Hepatocyte (in vitro differentiated cells): Measurements from ENCODE around the gene HEATR3. TPM values are rescaled to one million over a fixed set of nuclear protein-coding genes. Genes with fewer than 3 reads are reported as not detected.
"Not testable (repeated sequence)": the region's sequence is repeated elsewhere in the genome, so short reads cannot be mapped to it uniquely, and the experiment has no call there.

Experiments
- DNase-seq: peaks from one replicate; pipeline ENCODE4 v3.0.0-alpha.2; 2016; ENCODE audit warnings: low spot score
- H2AFZ ChIP-seq: fragments of 200-600 bp; sonication (generic); 2 replicates; pipeline ENCODE4 v1.6.0; 2016; ENCODE audit warnings: antibody characterized with exemption, mild to moderate bottlenecking
- H3K27ac ChIP-seq: fragments of 200-600 bp; sonication (generic); 2 replicates; pipeline ENCODE4 v1.5.1; 2016; ENCODE audit warnings: mild to moderate bottlenecking
- H3K27me3 ChIP-seq: fragments of 200-600 bp; sonication (generic); 2 replicates; pipeline ENCODE4 v1.6.1; 2016
- H3K36me3 ChIP-seq: fragments of 200-600 bp; sonication (generic); replicated peaks from 2 replicates; pipeline ENCODE4 v1.5.1; 2016; ENCODE audit warnings: low read depth; ENCODE audit not compliant: insufficient read depth
- H3K4me1 ChIP-seq: fragments of 200-600 bp; sonication (generic); 2 replicates; pipeline ENCODE4 v1.5.1; 2016; ENCODE audit warnings: mild to moderate bottlenecking, moderate library complexity; ENCODE audit not compliant: insufficient read depth
- H3K4me2 ChIP-seq: fragments of 200-600 bp; sonication (generic); 2 replicates; pipeline ENCODE4 v1.6.0; 2016
- H3K4me3 ChIP-seq: fragments of 200-600 bp; sonication (generic); 2 replicates; pipeline ENCODE4 v1.5.1; 2016; ENCODE audit warnings: mild to moderate bottlenecking
- H3K79me2 ChIP-seq: fragments of 200-600 bp; sonication (generic); 2 replicates; pipeline ENCODE4 v1.6.0; 2017; ENCODE audit warnings: mild to moderate bottlenecking
- H3K9me2 ChIP-seq: fragments of 200-600 bp; sonication (generic); replicated peaks from 2 replicates; pipeline ENCODE4 v1.6.0; 2017; ENCODE audit warnings: mild to moderate bottlenecking; ENCODE audit not compliant: insufficient read depth
- H3K9me3 ChIP-seq: fragments of 200-600 bp; sonication (generic); 2 replicates; pipeline ENCODE4 v1.5.1; 2016; ENCODE audit warnings: low read depth, mild to moderate bottlenecking
- H4K20me1 ChIP-seq: fragments of 200-600 bp; sonication (generic); 2 replicates; pipeline ENCODE4 v1.6.0; 2016; ENCODE audit warnings: mild to moderate bottlenecking; ENCODE audit not compliant: insufficient read depth, poor library complexity, severe bottlenecking
- CTCF ChIP-seq: fragments of 200-600 bp; sonication (generic); IDR thresholded peaks from 2 replicates; pipeline ENCODE4 v1.5.1; 2016; ENCODE audit warnings: antibody characterized with exemption, mild to moderate bottlenecking; ENCODE audit not compliant: poor library complexity
- EZH2 ChIP-seq: fragments of 200-600 bp; sonication (generic); IDR thresholded peaks from 2 replicates; pipeline ENCODE4 v1.6.1; 2016; ENCODE audit warnings: antibody characterized with exemption, mild to moderate bottlenecking, borderline replicate concordance
- EZH2phosphoT487 ChIP-seq: fragments of 200-600 bp; sonication (generic); IDR thresholded peaks from one replicate; pipeline ENCODE4 v1.6.1; 2018; ENCODE audit warnings: antibody characterized with exemption, mild to moderate bottlenecking, low read depth, moderate library complexity; ENCODE audit not compliant: unreplicated experiment, severe bottlenecking
- WGBS: methylation state at CpG from one replicate; pipeline ENCODE4 v1.1.6; 2016; ENCODE audit warnings: low lambda C conversion rate; ENCODE audit errors: missing lambda C conversion rate; 5-methylcytosine and 5-hydroxymethylcytosine counted together
- polyA plus RNA-seq: library from polyadenylated mRNA; unstranded; fragments of >200 nt; fragmentation: Nextera tagmentation; extraction: Ambion mirVana; gene quantifications from 2 replicates; pipeline ENCODE4 v1.2.1, GENCODE V29; 2016
- total RNA-seq: library from RNA; depleted of rRNA; stranded (reverse); fragments of >200 nt; gene quantifications from 2 replicates; pipeline ENCODE4 v1.2.3, GENCODE V29; 2014

Gene HEATR3
- total and polyA plus RNA-seq, 2 experiments from 2014 or later = 3.8 to 16.8 TPM

GRCh38 chr16:50124769-50125168, 59.0 kb downstream of the HEATR3 start:
- no peaks in the 10 kb centered on the region for H4K20me1 ChIP-seq
- WGBS = 89% methylated on average over 2 of the region's 2 CpGs
- no peaks in the 10 kb centered on the region for H3K79me2 ChIP-seq
- H3K27ac ChIP-seq = no peak overlapping the region
- H3K36me3 ChIP-seq = no peaks in the 10 kb centered on the region
- no peak overlapping the region for H3K4me2 ChIP-seq
- H3K27me3 ChIP-seq = no peaks in the 10 kb centered on the region
- no peak overlapping the region for H3K4me3 ChIP-seq
- no peaks in the 10 kb centered on the region for H3K9me2 ChIP-seq
- DNase-seq = no peak
- no peaks in the 10 kb centered on the region for H3K9me3 ChIP-seq
- TF ChIP-seq EZH2phosphoT487 (no peak), CTCF (no peak), EZH2 (no peak)
- peaks cover 3% of the 10 kb centered on the region for H3K4me1 ChIP-seq
- no peak overlapping the region for H2AFZ ChIP-seq

- no peaks in the 10 kb centered on the region for H3K4me1 ChIP-seq
- H2AFZ ChIP-seq = no peak overlapping the region
- WGBS = 95% methylated on average over 4 of the region's 4 CpGs
- H4K20me1 ChIP-seq = no peaks in the 10 kb centered on the region
- no peak overlapping the region for H3K4me2 ChIP-seq
- no peak for DNase-seq
- no peak overlapping the region for H3K4me3 ChIP-seq
- no peaks in the 10 kb centered on the region for H3K36me3 ChIP-seq
- TF ChIP-seq EZH2 (no peak), CTCF (no peak), EZH2phosphoT487 (no peak)
- no peaks in the 10 kb centered on the region for H3K9me3 ChIP-seq
- no peak overlapping the region for H3K27ac ChIP-seq
- no peaks in the 10 kb centered on the region for H3K27me3 ChIP-seq
- H3K9me2 ChIP-seq = no peaks in the 10 kb centered on the region
- H3K79me2 ChIP-seq = no peaks in the 10 kb centered on the region
Observed at GRCh38 chr16:50126183-50126582, 60.4 kb downstream of the HEATR3 start.

- H3K4me3 ChIP-seq, H3K9me2 ChIP-seq, H4K20me1 ChIP-seq, H3K27me3 ChIP-seq, H3K9me3 ChIP-seq, H3K36me3 ChIP-seq, H3K27ac ChIP-seq, H3K4me1 ChIP-seq, H3K79me2 ChIP-seq, H3K4me2 ChIP-seq, DNase-seq, H2AFZ ChIP-seq: not testable (repeated sequence)
- WGBS = 96% methylated on average over 7 of the region's 7 CpGs
Observed at GRCh38 chr16:50132571-50132970, 66.8 kb downstream of the HEATR3 start.

GRCh38 chr16:50133214-50133613, 67.4 kb downstream of the HEATR3 start:
- Histone ChIP-seq H3K4me2 (no peak overlapping the region), H3K36me3 (no peaks in the 10 kb centered on the region), H3K4me1 (no peaks in the 10 kb centered on the region), H3K79me2 (no peaks in the 10 kb centered on the region), H3K4me3 (no peak overlapping the region), H3K27ac (no peak overlapping the region), H3K27me3 (no peaks in the 10 kb centered on the region), H3K9me3 (no peaks in the 10 kb centered on the region), H3K9me2 (no peaks in the 10 kb centered on the region), H2AFZ (no peak overlapping the region), H4K20me1 (no peaks in the 10 kb centered on the region)
- 63% methylated on average over 2 of the region's 2 CpGs for WGBS
- no peak for TF ChIP-seq EZH2phosphoT487
- no peak for TF ChIP-seq CTCF
- no peak for TF ChIP-seq EZH2
- no peak for DNase-seq
